Amygdala (tissue), 56 donors: ENCODE measurements around the gene MVD.

Source experiments
- DNase-seq, 56 donors: peaks; one replicate each; lab custom pipeline; 2025; lab: John Stamatoyannopoulos, UW

The MVD gene

DNA sequence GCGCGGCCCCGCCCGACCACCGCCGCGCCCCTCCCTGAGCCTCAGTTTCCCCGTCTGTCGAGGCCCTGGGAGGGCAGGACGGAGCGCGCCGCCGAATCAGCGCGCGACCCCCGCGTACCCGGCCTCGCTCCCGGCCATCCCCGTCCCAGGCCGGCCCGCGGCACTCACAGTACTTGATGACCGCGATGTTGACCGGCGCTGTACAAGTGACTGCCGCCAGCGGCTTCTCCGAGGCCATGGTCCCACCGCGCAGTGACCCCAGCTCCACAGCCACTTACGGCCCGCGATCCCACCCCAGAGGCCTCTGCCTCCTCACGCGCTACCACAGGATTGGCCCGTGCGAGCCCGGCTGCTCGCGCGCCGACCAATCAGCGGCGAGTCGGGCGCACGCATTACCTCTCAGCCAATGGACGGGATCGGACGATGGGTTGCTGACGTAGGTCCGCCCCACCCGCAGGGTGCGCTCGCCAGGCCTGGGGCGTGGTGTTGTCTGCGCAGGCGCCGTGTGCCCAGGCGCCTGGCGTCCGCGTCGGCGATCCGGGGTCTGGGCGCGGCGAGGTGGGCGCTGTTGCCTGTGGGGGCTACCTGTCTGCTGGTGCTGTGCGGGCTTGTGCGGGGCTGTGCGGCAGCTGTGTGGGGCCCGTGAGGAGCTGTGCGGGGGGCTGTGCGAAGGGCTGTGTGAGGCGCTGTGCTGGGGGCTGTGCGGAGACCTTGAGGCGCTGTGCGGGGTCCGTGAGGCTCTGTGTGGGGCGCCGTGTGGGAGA, at the start of gene MVD:
TSS of gene MVD (minus strand) at position 249 of the 764 bp plus-strand sequence. CDS start at position 238, 11 bp downstream.
- peak; percentile 85 to 99 (median 96) for DNase-seq

DNA sequence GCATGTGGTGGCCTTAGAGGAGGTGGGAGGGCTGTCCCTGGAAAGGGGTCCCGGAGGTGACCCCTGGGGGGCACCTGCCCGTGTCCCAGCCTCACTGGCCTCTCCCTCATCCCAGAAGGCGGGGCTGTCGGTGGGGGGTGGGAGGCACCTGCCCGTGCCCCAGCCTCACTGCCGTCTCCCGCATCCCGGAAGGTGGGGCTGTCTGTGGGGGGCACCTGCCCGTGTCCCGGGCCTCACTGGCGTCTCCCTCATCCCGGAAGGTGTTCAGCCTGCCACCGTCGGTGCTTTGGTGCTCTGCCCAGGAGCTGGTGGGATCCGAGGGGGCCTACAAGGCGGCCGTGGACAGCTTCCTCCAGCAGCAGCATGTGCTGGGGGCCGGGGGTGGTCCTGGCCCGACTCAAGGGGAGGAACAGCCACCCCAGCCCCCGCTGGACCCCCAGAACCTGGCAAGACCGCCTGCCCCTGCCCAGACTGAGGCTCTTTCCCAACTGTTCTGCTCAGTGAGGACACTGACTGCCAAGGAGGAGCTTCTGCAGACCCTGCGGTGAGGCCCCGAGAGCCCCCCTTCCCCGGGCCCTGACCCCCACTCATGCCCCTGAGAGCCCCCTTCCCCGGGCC, 49.6 kb upstream of the MVD start:
- DNase-seq, result no peak

DNA sequence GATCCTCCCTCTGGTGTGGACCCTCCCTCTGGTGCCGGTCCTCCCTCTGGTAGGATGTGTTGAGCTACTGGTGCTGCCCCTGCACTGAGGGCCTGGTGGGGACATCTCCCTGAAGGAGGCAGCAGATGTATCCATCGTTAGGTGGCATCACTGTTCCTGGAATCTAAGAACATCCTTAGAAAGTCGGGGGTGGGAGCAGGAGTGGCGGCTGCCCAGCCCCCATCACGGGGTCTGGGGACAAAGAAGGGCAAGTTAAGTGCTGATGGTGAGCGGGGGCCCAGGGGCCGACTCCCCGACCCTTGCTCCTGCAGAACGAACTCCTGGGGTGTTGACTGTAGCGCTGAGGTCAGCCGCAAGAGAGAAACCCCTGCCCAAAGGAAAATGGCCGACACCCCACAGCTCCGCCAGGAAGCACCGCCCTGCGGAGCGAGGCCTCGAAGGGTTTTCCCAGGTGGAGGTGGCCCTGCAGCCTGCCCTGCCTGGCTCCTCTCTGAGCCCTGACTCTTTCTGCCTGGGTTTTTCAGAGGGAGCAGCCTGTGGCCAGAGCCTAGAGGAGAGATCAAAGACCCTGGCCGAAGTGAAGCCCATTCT, 49.0 kb upstream of the MVD start:
- no peak for DNase-seq

- no peak for DNase-seq
Observed at GRCh38 chr16:88710556-88710955, 47.7 kb upstream of the MVD start.

DNA sequence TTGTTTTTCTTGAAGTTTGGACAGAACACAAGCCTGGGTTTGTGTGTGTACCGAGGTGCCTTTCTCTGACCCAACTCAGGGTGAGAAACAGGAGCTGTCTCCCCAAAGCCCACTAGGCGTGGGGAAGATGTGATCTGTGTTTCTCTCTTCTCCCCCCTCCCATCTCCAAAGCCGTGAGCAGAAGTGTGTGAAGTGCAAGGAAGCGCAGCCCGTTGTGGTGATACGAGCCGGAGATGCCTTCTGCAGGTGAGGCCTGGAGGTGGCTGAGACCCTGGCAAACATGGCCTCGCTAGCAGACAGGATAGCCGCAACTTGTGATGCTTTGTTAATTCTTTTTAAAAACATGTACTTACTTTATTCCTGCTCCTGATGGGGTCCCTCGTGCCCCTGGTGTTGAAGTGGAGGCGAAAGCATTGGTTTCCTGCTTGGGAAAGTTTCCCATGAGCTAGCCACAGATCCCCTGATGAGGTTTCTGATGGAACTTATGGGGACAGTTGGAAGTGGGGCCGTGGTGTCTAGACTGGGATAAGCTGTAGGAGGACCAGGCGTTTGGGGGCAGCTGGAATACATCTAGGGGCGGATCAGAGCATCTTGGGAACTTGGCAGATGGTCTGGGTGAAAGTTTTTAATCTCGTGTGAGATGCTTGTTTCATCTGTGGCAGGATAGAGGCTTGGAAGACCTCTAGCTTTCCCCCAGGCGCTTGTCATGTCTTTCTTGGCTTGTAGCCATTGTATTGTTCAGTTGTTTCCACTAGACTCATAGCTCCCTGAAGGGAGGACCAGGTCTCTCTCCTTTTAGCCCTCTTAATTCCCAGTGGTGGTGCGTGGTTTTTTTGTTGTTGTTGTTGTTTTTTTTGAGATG, 44.3 kb upstream of the MVD start:
- no peak for DNase-seq

DNA sequence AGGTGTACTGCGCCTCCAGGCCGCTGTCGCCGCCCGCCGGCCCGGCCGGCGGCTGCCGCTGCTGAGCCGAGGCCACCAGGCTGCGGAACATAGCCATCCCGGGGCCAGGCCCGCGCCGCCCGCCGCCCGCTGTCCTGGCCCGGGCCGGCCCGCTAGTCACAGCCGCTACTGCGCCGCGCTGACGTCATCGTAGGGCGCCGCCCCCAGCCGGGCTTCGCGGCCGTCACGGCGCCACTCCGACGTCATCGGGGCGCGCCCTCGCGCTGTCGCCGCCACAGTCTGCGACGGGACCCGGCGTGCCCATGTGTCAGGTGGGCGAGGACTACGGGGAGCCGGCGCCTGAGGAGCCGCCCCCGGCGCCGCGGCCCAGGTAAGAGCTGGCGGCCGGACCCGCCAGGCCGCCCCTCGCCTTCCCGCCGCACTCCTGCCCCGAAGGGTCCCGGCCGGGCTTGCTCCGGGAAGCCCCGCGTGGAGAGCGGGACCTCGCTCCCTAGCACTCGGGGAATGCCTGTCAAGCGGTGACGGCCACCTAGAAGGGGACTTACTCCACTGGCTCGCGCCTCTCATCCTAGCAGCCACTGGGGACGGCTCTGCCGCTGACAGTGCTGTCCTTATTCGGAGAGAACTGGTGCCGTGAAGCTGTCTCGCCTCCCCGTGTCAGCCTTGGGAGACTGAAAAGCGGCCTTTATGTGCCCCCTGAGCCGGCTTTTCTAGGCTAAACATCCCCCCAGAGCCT, 43.5 kb upstream of the MVD start, which contains the start of the genes CTU2 and RNF166:
TSS of gene CTU2 (plus strand) at position 275 of the 736 bp plus-strand sequence. CDS start at position 303, 28 bp downstream.
TSS of gene RNF166 (minus strand) at position 180 of the 736 bp plus-strand sequence. CDS start at position 97, 83 bp downstream.
- DNase-seq, result peak in 54 of 56 donors; percentile 30 to 91 (median 74)

DNA sequence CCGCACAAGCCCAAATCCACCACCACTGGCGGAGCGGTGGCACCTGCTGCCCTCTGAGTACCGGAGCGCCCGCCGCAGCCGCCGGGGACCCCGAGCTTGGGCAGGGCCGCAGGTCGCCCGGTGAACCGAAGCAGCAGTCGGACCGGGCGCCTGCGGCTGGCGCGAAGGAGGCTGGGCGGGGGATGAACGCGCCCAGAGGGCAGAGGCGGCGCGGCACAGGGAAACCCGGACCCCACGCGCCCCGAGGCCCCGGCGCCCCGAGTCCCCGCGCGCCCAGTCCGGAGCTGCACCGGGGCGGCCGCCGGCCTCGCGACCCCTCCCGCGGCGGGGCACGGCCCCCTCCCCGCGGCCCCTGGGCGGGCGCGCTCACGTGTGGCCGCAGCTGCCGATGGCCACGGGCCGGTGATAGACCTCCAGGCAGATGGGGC, 42.9 kb upstream of the MVD start:
- DNase-seq, result peak in 2 of 56 donors; percentile 25 to 47

DNA sequence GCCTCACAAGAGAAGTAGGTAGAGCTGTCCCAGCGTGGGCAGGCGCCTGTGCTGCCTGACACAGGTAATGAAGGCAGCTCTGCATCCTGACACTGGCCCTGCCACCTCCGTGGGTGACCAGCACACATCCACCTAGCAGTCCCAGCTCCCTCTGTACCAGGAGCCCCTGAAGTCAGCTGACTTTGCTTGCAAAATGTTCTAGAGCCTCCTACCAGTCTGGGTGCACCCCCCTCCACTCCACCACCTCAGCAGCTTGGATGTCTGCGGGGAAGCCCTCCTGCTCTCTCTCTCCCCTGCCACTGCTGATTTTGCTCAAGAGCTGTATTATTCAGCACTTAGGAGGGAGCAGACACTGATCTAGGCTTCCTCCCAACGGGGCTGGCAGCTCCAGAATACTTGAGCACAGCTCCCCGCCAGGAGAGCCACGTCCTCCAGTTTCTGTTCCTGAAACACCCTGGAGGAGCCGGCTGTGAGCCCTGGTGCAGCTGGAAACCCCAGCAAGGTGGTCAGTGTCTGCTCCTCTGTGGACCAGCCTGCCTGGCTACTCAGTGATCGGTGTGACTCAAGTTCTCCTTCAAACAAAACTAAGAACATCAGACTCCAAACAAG, 42.3 kb upstream of the MVD start:
- DNase-seq, result peak in 18 of 56 donors; percentile 11 to 46 (median 27)

- peak in 37 of 56 donors; percentile 12 to 67 (median 37) for DNase-seq
Observed at GRCh38 chr16:88703486-88704309, 40.8 kb upstream of the MVD start.

GRCh38 chr16:88702371-88703210, 39.7 kb upstream of the MVD start:
- no peak for DNase-seq

GRCh38 chr16:88701581-88702370, 38.9 kb upstream of the MVD start:
- no peak for DNase-seq

DNA sequence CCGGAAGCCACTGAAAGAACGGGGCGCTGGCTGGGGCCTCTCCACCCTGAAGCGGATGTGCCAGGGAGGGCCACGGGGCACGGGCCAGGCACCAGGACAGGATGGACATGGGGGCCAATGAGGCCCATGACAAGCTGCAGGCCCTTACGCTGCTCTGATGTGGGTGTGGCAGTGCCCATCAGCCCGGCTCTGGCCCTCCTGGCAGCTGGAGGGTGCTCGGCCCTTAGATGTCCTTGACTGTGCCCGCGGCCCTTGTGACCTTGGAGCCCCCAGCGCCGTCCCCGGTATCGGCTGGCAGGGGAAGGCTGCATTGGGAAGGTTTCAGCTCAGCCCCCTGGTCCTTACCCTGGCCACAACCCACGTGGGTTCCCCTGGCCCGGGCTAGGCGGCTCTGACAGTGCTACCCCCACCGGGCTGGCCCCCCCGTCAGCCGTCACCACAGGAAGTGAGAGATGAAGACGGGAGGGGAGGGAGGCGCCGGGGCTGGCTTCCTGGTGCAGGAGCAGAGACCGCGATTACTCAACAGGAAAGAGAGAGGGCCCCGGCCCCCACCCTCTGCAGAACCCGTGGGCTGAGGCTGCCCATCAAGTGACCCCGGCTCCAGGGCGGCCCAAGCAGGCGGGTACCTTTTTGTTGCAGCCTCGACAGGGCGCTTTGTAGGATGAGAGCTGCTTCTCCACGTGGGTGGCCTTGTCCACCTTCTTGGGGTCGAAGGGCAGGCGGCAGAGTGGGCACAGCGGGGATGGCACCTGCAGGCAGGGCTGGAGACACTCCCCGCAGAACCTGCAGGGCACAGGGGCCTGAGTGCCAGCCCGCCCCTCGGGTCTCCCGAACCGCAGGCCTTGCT, 38.0 kb upstream of the MVD start:
- DNase-seq, result peak in 40 of 56 donors; percentile 3 to 72 (median 44)

DNA sequence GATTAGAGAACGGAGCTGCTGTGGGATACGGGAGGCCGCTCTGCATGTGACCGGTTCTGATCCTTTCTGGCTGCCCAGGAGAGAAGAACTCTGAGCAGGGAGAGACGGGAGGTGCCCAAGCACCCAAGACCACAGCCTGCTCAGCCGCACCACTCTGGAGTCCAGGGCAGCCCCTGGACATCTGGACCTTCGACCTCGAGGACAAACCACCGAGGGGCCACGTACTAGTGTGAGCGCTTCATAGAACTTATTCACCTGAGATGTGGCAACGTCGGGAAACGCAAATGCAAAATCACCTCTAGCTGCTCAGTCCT, 37.4 kb upstream of the MVD start:
- DNase-seq, result no peak

- no peak for DNase-seq
Observed at GRCh38 chr16:88699180-88699579, 36.3 kb upstream of the MVD start.

DNA sequence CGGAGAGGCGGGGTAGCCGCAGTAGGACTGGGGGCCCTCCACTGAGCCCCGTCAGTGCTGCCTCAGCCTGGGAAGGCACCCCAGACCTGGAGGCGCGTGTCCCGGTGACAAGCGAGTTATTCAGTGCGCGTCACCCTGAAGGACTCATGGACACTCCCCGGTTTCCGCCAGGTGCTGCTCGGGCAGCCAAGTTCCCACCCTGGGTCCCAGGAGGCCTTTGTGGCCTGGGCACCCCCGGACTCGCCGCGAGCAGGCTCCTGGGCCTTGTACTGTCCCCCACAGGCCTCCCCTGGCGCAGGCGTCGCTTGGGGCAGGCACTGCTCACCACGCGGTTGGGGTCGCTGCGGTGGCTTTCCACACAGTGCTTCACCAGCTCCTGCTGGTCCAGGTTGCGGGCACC, 35.8 kb upstream of the MVD start:
- no peak for DNase-seq
